ENCODE results near the gene GSX1.
"Not testable (repeated sequence)": the region's sequence is repeated elsewhere in the genome, so short reads cannot be mapped to it uniquely, and the experiment has no call there.

Gene GSX1

DNA sequence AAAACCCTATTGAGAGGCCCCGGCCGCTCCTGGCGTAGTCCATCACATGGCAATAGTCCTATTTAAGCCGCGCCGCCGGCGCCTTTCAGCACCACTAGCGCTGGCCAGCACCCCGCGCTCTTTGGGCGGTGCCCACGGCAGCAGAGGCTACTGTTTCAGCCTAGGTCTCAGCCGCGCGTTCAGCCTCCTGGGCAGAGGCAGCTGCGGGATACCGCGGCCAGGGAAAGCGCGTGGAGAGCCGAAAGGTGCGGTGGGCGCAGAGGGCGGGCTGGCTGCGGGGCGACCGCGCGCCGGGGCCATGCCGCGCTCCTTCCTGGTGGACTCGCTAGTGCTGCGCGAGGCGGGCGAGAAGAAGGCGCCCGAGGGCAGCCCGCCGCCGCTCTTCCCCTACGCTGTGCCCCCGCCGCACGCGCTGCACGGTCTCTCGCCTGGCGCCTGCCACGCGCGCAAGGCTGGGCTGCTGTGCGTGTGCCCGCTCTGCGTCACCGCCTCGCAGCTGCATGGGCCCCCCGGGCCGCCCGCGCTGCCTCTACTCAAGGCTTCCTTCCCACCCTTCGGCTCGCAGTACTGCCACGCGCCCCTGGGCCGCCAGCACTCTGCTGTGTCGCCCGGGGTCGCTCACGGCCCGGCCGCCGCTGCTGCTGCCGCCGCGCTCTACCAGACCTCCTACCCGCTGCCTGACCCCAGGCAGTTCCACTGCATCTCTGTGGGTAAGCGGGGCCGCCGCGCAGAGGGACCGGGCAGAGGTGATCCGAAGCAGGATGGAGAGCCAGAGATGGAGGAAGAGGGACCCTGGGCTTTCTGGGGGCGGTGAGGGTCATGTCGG is at the start of gene GSX1:
Gene GSX1 (plus strand): TSS at position 91 of the 826 bp plus-strand sequence. CDS start 208 bp downstream, at position 299.
- peak; percentile 4 to 37 for DNase-seq (ENCODE audit: low read depth in 2 of 2)

- no peak for DNase-seq (ENCODE audit: low read depth in 2 of 2)
These were observed 47.5 kb upstream of the GSX1 start for GRCh38 chr13:27744801-27745200.

DNA sequence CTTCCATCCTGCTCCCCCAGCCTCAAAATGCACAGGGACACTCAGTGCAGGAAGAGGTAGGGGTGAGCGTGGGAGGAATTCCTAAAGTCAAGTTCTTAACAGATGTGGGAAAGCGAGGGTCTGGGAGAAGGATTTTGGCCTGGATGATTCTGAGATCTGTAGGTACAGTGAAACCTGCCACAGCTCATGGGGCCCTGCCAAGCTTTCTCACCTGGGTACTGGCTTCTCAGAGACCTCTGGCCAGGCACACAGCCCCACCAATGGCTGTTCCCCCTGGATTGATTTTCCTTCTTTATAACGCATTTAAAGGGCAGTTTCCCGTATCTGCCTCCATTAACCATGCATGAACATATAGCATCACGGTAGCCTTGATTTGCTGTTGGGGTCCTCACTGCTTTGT is 47.0 kb upstream of the GSX1 start:
- DNase-seq (ENCODE audit: low read depth in 2 of 2), result no peak

DNA sequence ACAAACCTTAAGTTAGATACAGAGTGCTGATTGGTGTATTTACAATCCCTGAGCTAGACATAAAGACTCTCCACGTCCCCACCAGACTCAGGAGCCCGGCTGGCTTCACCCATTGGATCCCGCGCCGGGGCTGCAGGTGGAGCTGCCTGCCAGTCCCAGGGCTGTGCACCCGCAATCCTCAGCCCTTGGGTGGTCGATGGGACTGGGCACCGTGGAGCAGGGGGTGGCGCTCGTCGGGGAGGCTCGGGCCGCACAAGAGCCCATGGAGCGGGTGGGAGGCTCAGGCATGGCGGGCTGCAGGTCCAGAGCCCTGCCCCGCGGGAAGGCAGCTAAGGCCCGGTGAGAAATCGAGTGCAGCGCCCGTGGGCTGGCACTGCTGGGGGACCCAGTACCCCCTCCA is 44.1 kb upstream of the GSX1 start:
- not testable (repeated sequence) for DNase-seq (ENCODE audit: low read depth in 2 of 2)

GRCh38 chr13:27751953-27752532 is 40.2 kb upstream of the GSX1 start:
- no peak for DNase-seq (ENCODE audit: low read depth in 2 of 2)

GRCh38 chr13:27765650-27766049 is 26.6 kb upstream of the GSX1 start:
- DNase-seq (ENCODE audit: low read depth in 2 of 2), result no peak

GRCh38 chr13:27770809-27771208 is 21.5 kb upstream of the GSX1 start:
- peak in 1 of 2 experiments; percentile 18 for DNase-seq (ENCODE audit: low read depth in 2 of 2)

- no peak for DNase-seq (ENCODE audit: low read depth in 2 of 2)
These were observed 19.4 kb upstream of the GSX1 start for GRCh38 chr13:27772651-27773425.

- DNase-seq (ENCODE audit: low read depth in 2 of 2), result no peak
These were observed 18.1 kb upstream of the GSX1 start for GRCh38 chr13:27774169-27774568.

DNA sequence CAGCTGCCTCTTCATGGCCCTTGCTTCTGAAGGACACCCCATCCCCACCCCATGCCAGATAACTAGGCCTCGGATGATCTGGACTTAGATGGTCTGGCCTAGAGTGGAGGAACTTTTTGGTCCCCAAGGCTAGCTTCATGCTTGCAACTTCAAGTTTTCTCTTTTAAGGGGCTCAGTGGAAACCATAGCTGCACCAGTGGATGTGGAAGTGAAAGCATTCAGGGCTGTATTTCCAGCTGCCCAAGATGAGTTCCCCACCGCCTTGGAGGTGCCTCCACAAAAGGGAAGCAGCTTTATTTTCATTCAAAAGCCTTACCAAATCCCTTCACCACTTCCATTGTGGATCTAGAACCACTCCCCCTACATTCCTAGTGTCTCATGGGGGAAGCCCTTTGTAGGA is 17.6 kb upstream of the GSX1 start:
- no peak for DNase-seq (ENCODE audit: low read depth in 2 of 2)

- no peak for DNase-seq (ENCODE audit: low read depth in 2 of 2)
These were observed 16.3 kb upstream of the GSX1 start for GRCh38 chr13:27775943-27776342.

- DNase-seq (ENCODE audit: low read depth in 2 of 2), result no peak
These were observed 10.1 kb upstream of the GSX1 start for GRCh38 chr13:27782151-27782550.

- DNase-seq (ENCODE audit: low read depth in 2 of 2), result no peak
These were observed 9.2 kb upstream of the GSX1 start for GRCh38 chr13:27783111-27783510.

DNA sequence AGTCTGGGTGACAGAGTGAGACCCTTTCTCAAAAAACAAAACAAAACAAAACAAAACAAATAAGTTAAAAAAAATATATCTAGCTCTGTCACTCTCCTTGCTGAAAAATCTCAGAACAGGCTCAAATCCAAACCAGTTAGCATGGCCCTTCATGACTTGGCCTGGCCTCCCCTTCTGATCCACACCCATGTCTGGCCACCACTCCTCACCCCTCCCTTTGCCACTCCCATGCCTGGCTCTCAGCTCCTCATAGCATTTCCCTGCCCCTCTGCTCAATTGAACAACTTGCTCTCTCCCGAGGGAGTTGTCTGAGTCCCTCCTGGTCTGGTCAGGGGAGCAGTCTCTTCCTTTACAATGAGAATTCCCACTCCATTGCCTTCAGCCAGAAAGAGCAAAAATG is 4.0 kb upstream of the GSX1 start:
- no peak for DNase-seq (ENCODE audit: low read depth in 2 of 2)

DNA sequence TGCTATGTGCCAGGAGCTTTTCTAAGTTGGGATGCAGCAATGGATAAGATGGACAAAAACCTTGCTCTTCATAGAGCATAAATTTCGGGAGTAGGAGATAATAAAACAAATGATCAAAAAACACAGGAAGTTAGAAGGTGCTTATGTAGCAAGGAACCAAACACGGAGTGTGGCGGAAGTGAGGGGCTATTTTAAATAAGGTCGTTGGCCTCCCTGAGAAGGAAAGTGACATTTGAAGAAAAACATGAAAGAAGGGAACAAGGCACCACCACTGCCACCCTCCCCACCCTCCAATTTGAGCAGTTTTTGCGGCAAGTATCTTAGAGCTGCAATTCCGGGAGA is 3.2 kb upstream of the GSX1 start:
- DNase-seq (ENCODE audit: low read depth in 2 of 2), result no peak

- DNase-seq (ENCODE audit: low read depth in 2 of 2), result no peak
These were observed 2.6 kb upstream of the GSX1 start for GRCh38 chr13:27789495-27790303.

- DNase-seq (ENCODE audit: low read depth in 2 of 2), result no peak
These were observed 1.8 kb upstream of the GSX1 start for GRCh38 chr13:27790523-27790922.

GRCh38 chr13:27791146-27791900 is 960 bp upstream of the GSX1 start:
- no peak for DNase-seq (ENCODE audit: low read depth in 2 of 2)

DNA sequence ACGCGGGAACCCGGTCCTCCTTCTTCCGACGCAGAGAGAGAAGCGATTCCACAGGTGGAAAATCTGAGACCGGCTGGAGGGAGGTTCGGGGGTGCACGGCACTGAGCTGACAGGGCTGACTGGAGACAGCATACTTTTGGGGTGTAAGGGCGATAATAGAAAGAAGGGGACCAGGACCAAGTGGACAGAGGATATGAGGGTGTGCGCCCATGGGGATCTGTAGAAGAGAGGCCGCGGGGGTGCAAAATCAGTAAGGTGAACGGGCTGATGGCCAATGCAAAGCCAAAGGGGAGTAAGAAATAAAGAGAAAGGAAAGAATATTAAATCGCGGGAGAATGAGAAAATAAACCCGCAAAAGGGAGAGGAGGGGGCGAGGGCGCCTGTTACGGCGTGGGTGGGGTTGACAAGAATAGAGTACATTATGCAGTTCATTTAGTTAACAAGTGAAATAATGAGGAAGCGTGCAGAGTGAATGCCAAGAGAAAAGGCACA is 336 bp upstream of the GSX1 start:
- no peak for DNase-seq (ENCODE audit: low read depth in 2 of 2)

GRCh38 chr13:27793507-27794367 is 1.5 kb downstream of the GSX1 start:
- DNase-seq (ENCODE audit: low read depth in 2 of 2), result no peak

Data from stimulated activated CD4-positive, alpha-beta T cell treated with anti-CD3 and anti-CD28 coated beads, Interleukin-12 subunit alpha, Interleukin-12 subunit beta, amount 100 ng/mL, for 24 hours (primary cell).